ENCODE data around the gene IL4R.
"Not testable (repeated sequence)": the region's sequence is repeated elsewhere in the genome, so short reads cannot be mapped to it uniquely, and the experiment has no call there.

IL4R gene

GRCh38 chr16:27404163-27404823, 90.5 kb downstream of the IL4R start:
- no peak for DNase-seq (ENCODE audit: low spot score)

- DNase-seq (ENCODE audit: low spot score): no peak
Observed at GRCh38 chr16:27405546-27406451, 92.0 kb downstream of the IL4R start.

- DNase-seq (ENCODE audit: low spot score): no peak
Observed at GRCh38 chr16:27406511-27407128, 92.8 kb downstream of the IL4R start.

DNA sequence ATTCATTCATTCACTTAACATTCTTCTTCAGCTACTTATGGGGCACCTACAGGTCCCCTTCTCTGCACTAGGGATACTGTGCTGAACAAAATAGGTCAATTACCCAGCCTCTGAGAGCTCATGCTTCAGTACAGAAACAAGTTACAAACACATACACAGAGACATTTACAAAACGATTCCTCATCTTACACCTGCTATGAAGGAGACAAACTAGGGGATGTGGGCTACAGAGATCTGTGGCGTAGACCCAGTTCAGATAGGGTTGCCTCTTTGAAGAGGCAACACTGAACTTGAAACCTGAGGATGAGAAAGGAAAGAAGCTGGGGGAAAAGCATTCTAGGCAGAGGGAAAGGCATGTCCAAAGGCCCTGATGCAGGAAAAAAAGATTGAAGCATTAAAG, 93.4 kb downstream of the IL4R start:
- DNase-seq (ENCODE audit: low spot score): no peak

DNA sequence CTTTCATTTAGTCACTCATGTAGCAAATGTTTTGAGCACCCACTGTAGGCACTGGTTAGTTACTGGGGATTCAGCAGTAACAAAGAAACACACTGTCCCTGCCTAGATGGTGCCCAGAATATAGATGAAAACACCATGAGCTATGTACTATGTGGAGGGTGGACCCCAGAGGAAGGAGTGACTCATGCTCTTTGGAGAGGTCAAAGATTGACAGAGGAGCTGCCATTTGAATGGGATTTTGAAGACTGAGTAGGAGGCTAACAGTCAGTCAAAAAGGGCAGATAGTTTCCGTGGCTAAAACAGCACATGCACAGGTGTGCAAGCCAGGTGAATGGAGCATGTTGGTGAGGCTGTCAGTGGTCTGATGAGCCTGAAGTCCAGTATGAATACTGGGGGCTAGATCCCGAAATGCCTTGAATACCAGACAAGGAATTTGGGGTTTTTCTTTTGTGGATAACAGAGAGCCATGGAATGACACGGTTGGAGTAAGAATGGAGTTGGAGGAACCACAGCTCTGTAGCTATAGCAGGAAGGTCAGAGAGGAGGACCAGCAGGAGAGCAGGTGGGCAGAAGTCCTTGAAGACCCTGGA, 94.3 kb downstream of the IL4R start:
- DNase-seq (ENCODE audit: low spot score): peak; percentile 57

- DNase-seq (ENCODE audit: low spot score): no peak
Observed at GRCh38 chr16:27408602-27409031, 94.8 kb downstream of the IL4R start.

DNA sequence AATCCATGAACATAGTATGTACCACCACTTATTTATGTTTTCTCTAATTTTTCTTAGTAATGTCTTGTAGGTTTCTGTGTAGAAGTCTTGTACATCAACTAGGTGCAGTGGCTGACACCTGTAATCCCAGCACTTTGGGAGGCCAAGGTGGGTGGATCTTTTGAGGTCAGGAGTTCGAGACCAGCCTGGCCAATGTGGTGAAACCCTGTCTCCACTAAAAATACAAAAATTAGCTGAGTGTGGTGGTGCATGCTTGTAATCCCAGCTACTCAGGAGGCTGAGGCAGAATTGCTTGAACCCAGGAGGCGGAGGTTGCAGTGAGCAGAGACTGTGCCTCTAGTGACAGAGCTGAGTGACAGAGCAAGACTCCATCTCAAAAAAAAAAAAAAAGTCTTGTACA, 96.2 kb downstream of the IL4R start:
- not testable (repeated sequence) for DNase-seq (ENCODE audit: low spot score)

DNA sequence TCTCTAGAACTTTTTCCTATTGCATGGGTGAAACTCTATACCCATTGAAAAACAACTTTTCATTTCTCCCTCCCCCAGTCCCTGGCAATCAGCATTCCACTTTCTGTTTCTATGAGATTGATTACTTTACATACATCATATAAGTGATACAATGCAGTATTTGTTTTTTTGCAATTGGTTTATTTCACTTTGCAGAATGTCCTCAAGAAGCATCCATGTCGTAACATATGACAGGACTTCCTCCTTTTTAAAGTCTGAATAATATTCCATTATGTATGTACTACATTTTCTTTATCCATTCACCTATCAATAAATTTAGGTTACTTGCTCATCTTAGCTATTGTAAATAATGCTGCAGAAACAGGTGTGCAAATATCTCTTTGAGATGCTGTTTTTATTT, 97.0 kb downstream of the IL4R start:
- DNase-seq (ENCODE audit: low spot score): no peak

DNA sequence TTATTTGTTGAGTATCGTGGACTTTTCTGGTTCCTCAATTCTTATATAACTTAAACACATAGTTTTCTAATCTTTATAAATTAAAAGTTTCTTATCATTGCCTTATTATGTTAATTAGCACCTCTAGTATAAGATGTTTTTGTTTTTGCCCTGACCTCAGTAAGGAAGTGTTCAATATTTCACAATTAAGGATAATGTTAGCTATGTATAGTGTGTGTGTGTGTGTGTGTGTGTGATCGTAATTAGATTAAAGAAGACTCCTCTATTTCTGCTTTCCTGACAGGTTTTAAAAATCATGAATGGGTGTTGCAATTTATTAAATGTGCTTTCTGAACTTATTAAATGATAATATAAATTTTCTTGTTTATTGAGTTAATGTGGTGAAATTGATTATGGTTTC, 100.2 kb downstream of the IL4R start:
- DNase-seq (ENCODE audit: low spot score): no peak
